Measurements from ENCODE around the gene TMEM132D.
"Not testable (repeated sequence)": the region's sequence is repeated elsewhere in the genome, so short reads cannot be mapped to it uniquely, and the experiment has no call there.

TMEM132D gene

DNA sequence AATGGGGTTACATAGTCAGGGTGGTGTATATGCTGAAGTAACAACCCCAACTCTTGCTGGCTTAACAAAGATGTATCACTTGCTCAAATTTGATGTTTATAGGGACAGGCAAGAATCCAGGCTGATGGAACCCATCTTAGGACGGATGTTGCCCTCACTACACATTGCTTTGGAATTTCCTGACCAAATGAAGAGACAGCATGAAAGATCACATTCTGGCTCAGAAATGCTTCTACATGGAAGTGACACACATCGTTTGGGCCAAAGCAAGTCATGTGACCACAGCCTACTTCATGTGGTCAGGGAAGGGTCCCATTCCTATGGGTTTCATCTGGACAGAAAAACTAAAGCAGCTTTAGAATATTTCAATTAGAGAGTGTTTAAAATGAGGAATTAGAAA lies 345.8 kb downstream of the TMEM132D start:
- no peak overlapping the region for H3K27ac ChIP-seq (ENCODE audit: low read depth, low read length)
- no peaks in the 10 kb centered on the region for H3K36me3 ChIP-seq (ENCODE audit: control insufficient read depth in 1 of 2, insufficient read depth in 2 of 2, low read length in 2 of 2)
- no peaks in the 10 kb centered on the region for H3K4me1 ChIP-seq (ENCODE audit: control insufficient read depth in 1 of 2, insufficient read depth in 2 of 2, low read length in 2 of 2)
- no peaks in the 10 kb centered on the region for H3K27me3 ChIP-seq (ENCODE audit: control insufficient read depth in 1 of 2, insufficient read depth in 2 of 2, low read length in 2 of 2)
- H3K9me3 ChIP-seq (ENCODE audit: control insufficient read depth in 1 of 2, low read length in 2 of 2), result no peaks in the 10 kb centered on the region
- no peak overlapping the region for H3K4me3 ChIP-seq (ENCODE audit: low read depth in 1 of 2, low read length in 2 of 2)
- H3K9ac ChIP-seq (ENCODE audit: low read depth in 1 of 2, low read length in 2 of 2), result no peak overlapping the region

DNA sequence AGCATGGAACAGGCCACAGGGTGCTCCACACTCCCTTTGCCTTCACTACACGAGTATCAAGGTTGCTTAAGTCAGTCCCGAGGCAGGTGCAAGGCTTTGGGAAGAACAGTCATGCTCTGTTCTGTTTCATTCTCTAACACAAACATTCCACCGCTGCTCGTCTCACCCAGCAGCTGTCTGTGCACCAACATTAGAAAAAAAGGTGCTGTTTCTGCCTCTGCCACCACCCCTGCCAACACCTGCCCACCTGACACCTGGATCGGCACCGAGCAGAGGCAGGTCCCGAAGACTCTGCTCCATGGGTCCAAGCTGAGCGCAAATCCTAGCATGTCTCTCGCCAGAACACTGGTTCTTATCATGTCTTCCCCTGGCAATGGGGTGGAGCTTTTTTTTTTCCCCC lies 347.7 kb downstream of the TMEM132D start:
- Histone ChIP-seq H3K27ac (ENCODE audit: low read depth, low read length) (no peak overlapping the region), H3K36me3 (ENCODE audit: control insufficient read depth in 1 of 2, insufficient read depth in 2 of 2, low read length in 2 of 2) (no peaks in the 10 kb centered on the region), H3K4me1 (ENCODE audit: control insufficient read depth in 1 of 2, insufficient read depth in 2 of 2, low read length in 2 of 2) (peaks cover 0 to 2% of the 10 kb centered on the region in 2 donors), H3K9me3 (ENCODE audit: control insufficient read depth in 1 of 2, low read length in 2 of 2) (no peaks in the 10 kb centered on the region), H3K4me3 (ENCODE audit: low read depth in 1 of 2, low read length in 2 of 2) (peak overlapping the region in 1 of 2 donors; percentile 18), H3K27me3 (ENCODE audit: control insufficient read depth in 1 of 2, insufficient read depth in 2 of 2, low read length in 2 of 2) (no peaks in the 10 kb centered on the region), H3K9ac (ENCODE audit: low read depth in 1 of 2, low read length in 2 of 2) (no peak overlapping the region)

GRCh38 chr12:129552996-129553750 lies 350.7 kb downstream of the TMEM132D start:
- Histone ChIP-seq H3K27ac (ENCODE audit: low read depth, low read length) (no peak overlapping the region), H3K36me3 (ENCODE audit: control insufficient read depth in 1 of 2, insufficient read depth in 2 of 2, low read length in 2 of 2) (no peaks in the 10 kb centered on the region), H3K4me3 (ENCODE audit: low read depth in 1 of 2, low read length in 2 of 2) (no peak overlapping the region), H3K4me1 (ENCODE audit: control insufficient read depth in 1 of 2, insufficient read depth in 2 of 2, low read length in 2 of 2) (peaks cover 9 to 11% of the 10 kb centered on the region in 2 donors), H3K9ac (ENCODE audit: low read depth in 1 of 2, low read length in 2 of 2) (no peak overlapping the region), H3K27me3 (ENCODE audit: control insufficient read depth in 1 of 2, insufficient read depth in 2 of 2, low read length in 2 of 2) (no peaks in the 10 kb centered on the region), H3K9me3 (ENCODE audit: control insufficient read depth in 1 of 2, low read length in 2 of 2) (no peaks in the 10 kb centered on the region)

DNA sequence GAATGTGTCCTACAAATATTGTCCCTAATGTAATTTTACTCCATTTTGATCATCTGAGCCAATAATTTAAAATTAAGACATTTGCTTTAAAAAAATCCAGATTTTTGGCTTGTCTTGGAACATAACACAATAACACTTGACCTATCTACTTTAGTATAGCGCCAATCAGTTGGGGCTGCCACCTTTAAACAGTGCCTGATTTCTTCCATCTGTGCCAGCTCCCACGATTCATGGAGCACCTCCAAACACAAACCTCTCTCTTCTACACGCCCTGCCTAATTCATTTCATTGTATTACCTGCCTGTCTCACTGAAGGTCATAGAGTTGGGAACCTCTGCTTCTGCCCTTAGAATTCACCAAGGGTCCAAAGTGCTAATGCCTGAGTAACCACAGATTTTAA lies 352.4 kb downstream of the TMEM132D start:
- Histone ChIP-seq H3K9me3 (ENCODE audit: control insufficient read depth in 1 of 2, low read length in 2 of 2) (no peaks in the 10 kb centered on the region), H3K4me3 (ENCODE audit: low read depth in 1 of 2, low read length in 2 of 2) (no peak overlapping the region), H3K9ac (ENCODE audit: low read depth in 1 of 2, low read length in 2 of 2) (no peak overlapping the region), H3K27me3 (ENCODE audit: control insufficient read depth in 1 of 2, insufficient read depth in 2 of 2, low read length in 2 of 2) (no peaks in the 10 kb centered on the region), H3K4me1 (ENCODE audit: control insufficient read depth in 1 of 2, insufficient read depth in 2 of 2, low read length in 2 of 2) (peaks cover 9 to 11% of the 10 kb centered on the region in 2 donors), H3K36me3 (ENCODE audit: control insufficient read depth in 1 of 2, insufficient read depth in 2 of 2, low read length in 2 of 2) (no peaks in the 10 kb centered on the region), H3K27ac (ENCODE audit: low read depth, low read length) (no peak overlapping the region)

DNA sequence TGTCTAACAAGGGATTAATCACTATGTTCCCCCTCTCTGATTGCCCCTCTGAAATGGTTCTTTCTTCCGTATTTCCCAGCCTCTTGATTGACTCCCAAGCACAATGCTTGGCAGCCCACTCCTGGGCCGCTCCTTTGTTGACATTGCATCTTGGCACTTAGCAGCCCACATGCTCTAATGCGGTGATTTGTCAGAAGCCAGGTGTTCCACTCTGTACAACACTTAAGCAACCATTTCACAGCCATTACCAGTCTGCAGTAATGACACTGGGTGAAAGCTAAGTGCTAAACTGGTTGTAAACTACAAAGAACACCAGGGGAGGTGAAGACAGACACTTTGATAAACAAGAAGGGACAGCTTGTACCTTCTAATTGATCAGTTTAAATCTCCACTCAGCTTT lies 353.5 kb downstream of the TMEM132D start:
- Histone ChIP-seq H3K27ac (ENCODE audit: low read depth, low read length) (no peak overlapping the region), H3K9ac (ENCODE audit: low read depth in 1 of 2, low read length in 2 of 2) (no peak overlapping the region), H3K4me1 (ENCODE audit: control insufficient read depth in 1 of 2, insufficient read depth in 2 of 2, low read length in 2 of 2) (peaks cover 9 to 11% of the 10 kb centered on the region in 2 donors), H3K36me3 (ENCODE audit: control insufficient read depth in 1 of 2, insufficient read depth in 2 of 2, low read length in 2 of 2) (no peaks in the 10 kb centered on the region), H3K4me3 (ENCODE audit: low read depth in 1 of 2, low read length in 2 of 2) (no peak overlapping the region), H3K9me3 (ENCODE audit: control insufficient read depth in 1 of 2, low read length in 2 of 2) (no peaks in the 10 kb centered on the region), H3K27me3 (ENCODE audit: control insufficient read depth in 1 of 2, insufficient read depth in 2 of 2, low read length in 2 of 2) (no peaks in the 10 kb centered on the region)

DNA sequence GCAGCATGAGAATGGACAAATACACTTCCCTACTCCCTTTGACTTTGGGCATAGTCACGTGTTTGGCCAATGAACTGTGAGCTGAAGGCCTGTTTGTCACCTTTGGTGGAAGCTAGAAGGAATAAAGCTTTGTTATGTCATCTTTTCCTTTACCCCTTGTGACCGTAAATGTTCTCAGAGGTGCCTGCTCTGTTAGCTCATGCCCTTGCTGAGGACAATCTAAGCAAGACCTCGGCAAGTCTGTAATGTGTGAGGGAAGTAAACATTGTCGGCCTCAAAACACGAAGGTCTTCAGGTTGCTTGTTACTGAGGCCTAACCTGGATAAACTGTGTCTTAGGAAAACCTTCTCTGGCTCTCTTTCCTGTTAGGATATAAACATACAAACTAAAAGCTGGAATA lies 354.2 kb downstream of the TMEM132D start:
- no peaks in the 10 kb centered on the region for H3K9me3 ChIP-seq (ENCODE audit: control insufficient read depth in 1 of 2, low read length in 2 of 2)
- no peak overlapping the region for H3K9ac ChIP-seq (ENCODE audit: low read depth in 1 of 2, low read length in 2 of 2)
- peaks cover 9 to 11% of the 10 kb centered on the region in 2 donors for H3K4me1 ChIP-seq (ENCODE audit: control insufficient read depth in 1 of 2, insufficient read depth in 2 of 2, low read length in 2 of 2)
- no peak overlapping the region for H3K27ac ChIP-seq (ENCODE audit: low read depth, low read length)
- no peak overlapping the region for H3K4me3 ChIP-seq (ENCODE audit: low read depth in 1 of 2, low read length in 2 of 2)
- H3K27me3 ChIP-seq (ENCODE audit: control insufficient read depth in 1 of 2, insufficient read depth in 2 of 2, low read length in 2 of 2), result no peaks in the 10 kb centered on the region
- no peaks in the 10 kb centered on the region for H3K36me3 ChIP-seq (ENCODE audit: control insufficient read depth in 1 of 2, insufficient read depth in 2 of 2, low read length in 2 of 2)

GRCh38 chr12:129549020-129549419 lies 354.8 kb downstream of the TMEM132D start:
- H3K4me3 ChIP-seq (ENCODE audit: low read depth in 1 of 2, low read length in 2 of 2); H3K9ac ChIP-seq (ENCODE audit: low read depth in 1 of 2, low read length in 2 of 2); H3K9me3 ChIP-seq (ENCODE audit: control insufficient read depth in 1 of 2, low read length in 2 of 2); H3K27ac ChIP-seq (ENCODE audit: low read depth, low read length); H3K36me3 ChIP-seq (ENCODE audit: control insufficient read depth in 1 of 2, insufficient read depth in 2 of 2, low read length in 2 of 2); H3K27me3 ChIP-seq (ENCODE audit: control insufficient read depth in 1 of 2, insufficient read depth in 2 of 2, low read length in 2 of 2): not testable (repeated sequence)
- H3K4me1 ChIP-seq (ENCODE audit: control insufficient read depth in 1 of 2, insufficient read depth in 2 of 2, low read length in 2 of 2), result peaks cover 9 to 11% of the 10 kb centered on the region in 2 donors

DNA sequence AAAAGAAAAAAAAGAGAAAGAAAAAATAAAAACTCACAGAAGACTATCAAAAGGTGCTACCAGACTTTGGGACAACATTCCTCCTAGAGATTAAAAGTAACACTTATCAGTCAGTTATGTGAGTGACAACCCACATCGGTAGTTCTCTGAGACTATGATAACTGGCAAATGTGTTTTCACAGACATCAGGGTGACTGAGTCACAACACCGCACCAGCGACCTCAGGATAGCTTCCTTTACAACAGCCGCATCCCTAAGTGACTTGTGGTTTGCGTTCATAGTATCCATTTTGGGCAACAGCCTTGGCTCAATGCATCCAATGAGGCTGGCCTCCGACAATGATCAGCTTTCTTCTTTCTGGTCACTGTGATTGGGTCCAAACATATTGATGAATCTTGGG lies 359.1 kb downstream of the TMEM132D start:
- Histone ChIP-seq H3K9ac (ENCODE audit: low read depth in 1 of 2, low read length in 2 of 2) (no peak overlapping the region), H3K27me3 (ENCODE audit: control insufficient read depth in 1 of 2, insufficient read depth in 2 of 2, low read length in 2 of 2) (no peaks in the 10 kb centered on the region), H3K36me3 (ENCODE audit: control insufficient read depth in 1 of 2, insufficient read depth in 2 of 2, low read length in 2 of 2) (no peaks in the 10 kb centered on the region), H3K4me3 (ENCODE audit: low read depth in 1 of 2, low read length in 2 of 2) (no peak overlapping the region), H3K27ac (ENCODE audit: low read depth, low read length) (no peak overlapping the region), H3K4me1 (ENCODE audit: control insufficient read depth in 1 of 2, insufficient read depth in 2 of 2, low read length in 2 of 2) (no peaks in the 10 kb centered on the region), H3K9me3 (ENCODE audit: control insufficient read depth in 1 of 2, low read length in 2 of 2) (no peaks in the 10 kb centered on the region)

DNA sequence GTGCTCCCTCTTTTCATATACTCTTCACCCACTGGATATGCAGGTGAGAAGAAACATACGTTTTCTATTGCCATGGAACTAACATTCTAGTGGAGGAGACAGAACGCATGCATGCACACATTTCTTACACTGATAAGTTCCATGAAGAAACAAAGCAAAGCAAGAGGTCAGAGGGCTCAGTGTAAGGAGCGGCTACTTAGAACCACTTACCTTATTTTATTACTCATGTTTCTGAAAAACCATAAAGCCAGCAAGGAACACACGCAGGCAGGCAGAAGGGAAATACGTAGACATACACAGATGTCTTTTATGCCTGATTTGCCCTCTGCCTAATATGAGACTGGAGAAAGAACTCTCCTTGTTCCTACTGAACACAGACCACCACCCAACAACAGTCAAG lies 362.9 kb downstream of the TMEM132D start:
- H3K27ac ChIP-seq (ENCODE audit: low read depth, low read length), result no peak overlapping the region
- H3K4me1 ChIP-seq (ENCODE audit: control insufficient read depth in 1 of 2, insufficient read depth in 2 of 2, low read length in 2 of 2), result no peaks in the 10 kb centered on the region
- H3K27me3 ChIP-seq (ENCODE audit: control insufficient read depth in 1 of 2, insufficient read depth in 2 of 2, low read length in 2 of 2), result no peaks in the 10 kb centered on the region
- no peaks in the 10 kb centered on the region for H3K36me3 ChIP-seq (ENCODE audit: control insufficient read depth in 1 of 2, insufficient read depth in 2 of 2, low read length in 2 of 2)
- no peak overlapping the region for H3K9ac ChIP-seq (ENCODE audit: low read depth in 1 of 2, low read length in 2 of 2)
- H3K9me3 ChIP-seq (ENCODE audit: control insufficient read depth in 1 of 2, low read length in 2 of 2), result no peaks in the 10 kb centered on the region
- H3K4me3 ChIP-seq (ENCODE audit: low read depth in 1 of 2, low read length in 2 of 2), result no peak overlapping the region

- no peak overlapping the region for H3K9ac ChIP-seq (ENCODE audit: low read depth in 1 of 2, low read length in 2 of 2)
- H3K4me1 ChIP-seq (ENCODE audit: control insufficient read depth in 1 of 2, insufficient read depth in 2 of 2, low read length in 2 of 2), result no peaks in the 10 kb centered on the region
- no peaks in the 10 kb centered on the region for H3K9me3 ChIP-seq (ENCODE audit: control insufficient read depth in 1 of 2, low read length in 2 of 2)
- no peaks in the 10 kb centered on the region for H3K27me3 ChIP-seq (ENCODE audit: control insufficient read depth in 1 of 2, insufficient read depth in 2 of 2, low read length in 2 of 2)
- H3K36me3 ChIP-seq (ENCODE audit: control insufficient read depth in 1 of 2, insufficient read depth in 2 of 2, low read length in 2 of 2), result no peaks in the 10 kb centered on the region
- H3K4me3 ChIP-seq (ENCODE audit: low read depth in 1 of 2, low read length in 2 of 2), result no peak overlapping the region
- no peak overlapping the region for H3K27ac ChIP-seq (ENCODE audit: low read depth, low read length)
Observed at GRCh38 chr12:129540249-129540648, 363.6 kb downstream of the TMEM132D start.
